ENCODE data around the gene TCF25. TPM values are rescaled to one million over a fixed set of nuclear protein-coding genes. Genes with fewer than 3 reads are reported as not detected.
"Not testable (repeated sequence)": the region's sequence is repeated elsewhere in the genome, so short reads cannot be mapped to it uniquely, and the experiment has no call there.

TCF25 gene
- total RNA-seq, 1 donor from 2014 or later: 194 TPM

DNA sequence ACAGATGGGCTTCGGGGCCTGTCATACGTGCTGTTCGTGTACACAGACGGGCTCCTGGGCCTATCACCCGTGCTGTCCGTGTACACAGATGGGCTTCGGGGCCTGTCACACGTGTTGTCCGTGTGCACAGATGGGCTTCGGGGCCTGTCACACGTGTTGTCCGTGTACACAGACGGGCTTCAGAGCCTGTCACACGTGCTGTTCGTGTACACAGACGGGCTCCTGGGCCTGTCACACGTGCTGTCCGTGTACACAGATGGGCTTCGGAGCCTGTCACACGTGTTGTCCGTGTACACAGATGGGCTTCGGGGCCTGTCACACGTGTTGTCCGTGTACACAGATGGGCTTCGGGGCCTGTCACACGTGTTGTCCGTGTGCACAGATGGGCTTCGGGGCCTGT lies 5.7 kb downstream of the TCF25 start:
- H3K27me3 Mint-ChIP-seq; intact Hi-C loops (cut with micrococcal nuclease): not testable (repeated sequence)
- peaks cover 54% of the 10 kb centered on the region for H3K36me3 Mint-ChIP-seq (ENCODE audit: low read depth)

DNA sequence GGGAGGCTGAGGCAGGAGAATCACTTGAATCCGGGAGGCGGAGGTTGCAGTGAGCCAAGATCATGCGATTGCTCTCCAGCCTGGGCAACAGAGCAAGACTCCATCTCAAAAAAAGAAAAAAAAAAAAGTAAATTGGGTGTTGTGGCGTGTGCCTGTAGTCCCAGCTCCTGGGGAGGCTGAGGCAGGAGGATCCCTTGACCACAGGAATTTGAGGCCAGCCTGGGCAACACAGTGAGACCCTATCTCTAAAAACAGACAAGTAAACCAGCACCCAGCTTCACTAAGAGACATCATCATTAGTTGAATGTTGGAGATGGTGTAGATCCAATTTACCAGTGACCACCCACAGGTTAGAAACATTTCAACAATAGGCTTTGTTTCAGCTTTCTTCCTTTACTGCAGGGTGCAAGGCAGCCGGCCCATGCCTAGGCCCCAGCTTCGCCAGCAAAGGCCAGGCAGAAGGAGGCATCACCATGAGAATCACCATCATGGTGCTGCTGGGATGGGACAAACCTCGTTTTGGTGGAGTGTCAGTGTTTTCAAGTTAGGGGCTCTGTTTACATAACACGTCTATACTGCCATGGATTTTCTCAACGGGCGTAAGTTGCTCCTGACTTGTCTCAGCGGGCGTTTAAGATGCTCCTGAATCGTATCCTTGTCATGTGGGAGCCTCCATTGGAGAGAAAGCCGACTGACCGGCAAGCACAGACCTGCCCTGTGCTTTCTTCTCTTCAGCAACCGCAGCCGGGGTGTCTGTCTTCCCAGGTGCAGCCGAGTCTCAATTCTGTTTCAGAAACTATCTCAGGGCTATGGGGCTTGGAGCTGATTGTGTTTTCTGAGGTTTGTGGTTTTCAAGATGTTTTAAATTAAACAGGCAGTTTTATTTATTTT lies 7.3 kb downstream of the TCF25 start:
- peaks cover 8% of the 10 kb centered on the region for H3K4me1 Mint-ChIP-seq
- no peak overlapping the region for H3K27ac Mint-ChIP-seq
- no peaks in the 10 kb centered on the region for H3K9me3 Mint-ChIP-seq
- intact Hi-C loops (cut with micrococcal nuclease): no loop called here
- DNase-seq: peak; percentile 54
- H3K4me3 Mint-ChIP-seq: no peak overlapping the region
- peaks cover 55% of the 10 kb centered on the region for H3K36me3 Mint-ChIP-seq (ENCODE audit: low read depth)
- H3K27me3 Mint-ChIP-seq: no peaks in the 10 kb centered on the region

More for the DNA sequence above, 5.7 kb downstream of the TCF25 start:
- H3K9me3 Mint-ChIP-seq, H3K4me3 Mint-ChIP-seq, DNase-seq, H3K27ac Mint-ChIP-seq: not testable (repeated sequence)
- H3K4me1 Mint-ChIP-seq: peaks cover 11% of the 10 kb centered on the region

DNA sequence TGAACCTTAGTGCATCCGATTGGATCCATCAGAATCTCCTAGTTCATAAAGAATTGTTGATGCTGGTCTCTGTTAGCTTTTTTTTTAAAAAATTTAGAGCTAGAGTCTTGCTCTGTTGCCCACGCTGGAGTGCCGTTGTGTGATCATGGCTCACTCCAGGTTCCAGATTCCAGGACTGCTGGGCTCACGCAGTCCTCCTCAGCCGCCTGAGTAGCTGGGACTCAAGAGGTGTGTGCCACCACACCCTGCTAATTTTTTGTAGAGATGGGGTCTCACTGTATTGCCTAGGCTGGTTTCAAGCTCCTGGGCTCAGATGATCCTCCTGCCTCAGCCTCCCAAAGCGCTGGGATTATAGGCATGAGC lies 8.0 kb downstream of the TCF25 start:
- intact Hi-C loops (cut with micrococcal nuclease): no loop called here
- Mint-ChIP-seq H3K4me1 (peaks cover 8% of the 10 kb centered on the region), H3K27ac (no peak overlapping the region), H3K4me3 (no peak overlapping the region), H3K27me3 (no peaks in the 10 kb centered on the region), H3K9me3 (no peaks in the 10 kb centered on the region), H3K36me3 (ENCODE audit: low read depth) (peaks cover 55% of the 10 kb centered on the region)
- DNase-seq: no peak

DNA sequence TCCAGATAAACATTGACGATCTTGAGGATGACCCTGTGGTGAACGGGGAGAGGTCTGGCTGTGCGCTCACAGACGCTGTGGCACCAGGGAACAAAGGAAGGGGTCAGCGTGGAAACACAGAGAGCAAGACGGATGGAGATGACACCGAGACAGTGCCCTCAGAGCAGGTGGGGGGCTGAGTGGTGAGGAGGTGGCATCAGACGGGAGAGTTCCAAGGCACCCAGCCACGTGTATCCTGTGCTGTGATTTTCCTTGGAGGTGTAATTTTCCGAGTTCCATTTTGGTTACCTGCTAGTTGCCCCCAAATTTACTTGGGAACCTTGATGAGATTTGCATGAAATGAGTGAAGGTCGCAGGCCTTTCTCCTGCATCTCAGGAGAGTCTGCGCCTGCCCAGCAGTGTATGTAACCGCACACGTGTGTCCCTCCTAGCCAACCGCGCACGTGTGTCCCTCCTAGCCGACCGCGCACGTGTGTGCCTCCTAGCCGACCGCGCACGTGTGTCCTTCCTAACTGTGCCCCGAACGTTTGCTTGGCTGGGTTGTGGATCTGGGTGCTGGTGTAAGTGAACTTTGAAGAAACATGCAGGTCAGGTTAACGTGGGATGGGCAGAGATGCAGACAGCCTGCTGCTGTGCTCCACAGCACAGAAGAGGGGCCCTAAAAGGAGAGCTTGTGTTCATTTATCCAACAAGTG lies 10.1 kb downstream of the TCF25 start:
- intact Hi-C loops (cut with micrococcal nuclease): no loop called here
- Mint-ChIP-seq H3K4me3 (no peak overlapping the region), H3K27ac (no peak overlapping the region), H3K9me3 (no peaks in the 10 kb centered on the region), H3K27me3 (no peaks in the 10 kb centered on the region), H3K4me1 (peaks cover 7% of the 10 kb centered on the region), H3K36me3 (ENCODE audit: low read depth) (peaks cover 60% of the 10 kb centered on the region)
- DNase-seq: no peak

DNA sequence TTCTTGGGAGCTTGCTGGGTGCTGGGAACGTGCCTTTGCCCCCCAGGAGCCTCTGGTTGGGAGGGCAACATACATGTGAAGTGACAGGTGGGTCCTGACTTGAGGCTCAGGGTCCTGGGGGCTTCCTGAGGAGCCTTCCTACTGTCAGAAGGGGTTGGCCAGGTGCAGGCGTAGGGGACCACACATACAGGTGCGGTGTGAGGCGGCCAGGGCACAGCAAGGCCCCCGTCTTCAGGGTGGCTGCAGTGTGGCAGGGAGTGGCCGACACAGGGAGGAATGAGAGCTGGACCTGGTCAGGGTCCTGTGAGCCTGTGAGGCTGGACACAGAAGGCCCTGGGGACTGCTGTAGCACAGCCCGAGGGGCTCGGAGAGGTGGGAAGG lies 10.6 kb downstream of the TCF25 start:
- intact Hi-C loops (cut with micrococcal nuclease): no loop called here
- DNase-seq: no peak
- Mint-ChIP-seq H3K4me1 (peaks cover 7% of the 10 kb centered on the region), H3K27me3 (no peaks in the 10 kb centered on the region), H3K4me3 (no peak overlapping the region), H3K9me3 (no peaks in the 10 kb centered on the region), H3K36me3 (ENCODE audit: low read depth) (peaks cover 57% of the 10 kb centered on the region), H3K27ac (no peak overlapping the region)

DNA sequence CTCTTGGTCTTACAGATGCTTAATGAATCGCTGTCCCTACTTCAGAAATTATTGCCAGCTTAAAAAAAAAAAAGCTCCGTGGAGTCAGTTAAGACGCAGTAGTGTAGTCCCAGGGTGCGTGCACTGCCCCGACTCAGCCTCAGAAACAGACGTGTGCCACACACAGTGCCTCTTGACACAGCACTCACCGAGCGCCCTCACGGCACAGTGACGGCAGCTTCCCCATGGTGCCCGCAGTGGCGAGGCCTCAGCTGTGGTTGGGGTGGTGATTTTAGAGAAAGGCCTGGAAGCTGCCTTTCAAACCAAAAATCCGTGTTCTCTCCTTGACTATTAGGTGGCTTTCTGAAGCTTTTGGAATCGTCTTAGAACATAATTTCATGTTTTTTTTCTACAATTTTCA lies 13.9 kb downstream of the TCF25 start:
- DNase-seq: no peak
- intact Hi-C loops (cut with micrococcal nuclease): no loop called here
- Mint-ChIP-seq H3K27ac (no peak overlapping the region), H3K4me3 (no peak overlapping the region), H3K4me1 (peaks cover 11% of the 10 kb centered on the region), H3K9me3 (no peaks in the 10 kb centered on the region), H3K27me3 (no peaks in the 10 kb centered on the region), H3K36me3 (ENCODE audit: low read depth) (peaks cover 66% of the 10 kb centered on the region)

DNA sequence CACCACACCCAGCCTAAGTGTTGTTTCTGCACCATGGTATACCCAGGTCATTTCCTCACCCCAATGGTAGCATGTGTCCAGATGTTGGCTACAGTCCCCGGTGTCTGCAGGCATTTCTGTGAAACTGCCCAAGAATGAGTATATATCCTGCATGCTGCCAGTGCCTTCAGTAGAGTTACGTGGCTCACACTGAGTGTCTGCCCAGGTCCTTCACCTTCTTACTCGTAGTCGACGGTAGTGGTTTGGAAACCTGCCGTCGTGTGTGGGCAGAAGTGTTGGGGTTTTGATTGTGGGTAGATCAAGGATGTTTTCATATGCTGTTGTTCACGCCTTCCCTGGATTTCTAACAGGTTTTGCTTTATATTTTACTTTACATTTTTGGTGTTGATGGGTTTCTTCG lies 16.8 kb downstream of the TCF25 start:
- H3K27ac Mint-ChIP-seq: peak overlapping the region; percentile 53
- peaks cover 10% of the 10 kb centered on the region for H3K4me1 Mint-ChIP-seq
- intact Hi-C loops (cut with micrococcal nuclease): no loop called here
- no peak for DNase-seq
- no peak overlapping the region for H3K4me3 Mint-ChIP-seq
- no peaks in the 10 kb centered on the region for H3K9me3 Mint-ChIP-seq
- peaks cover 51% of the 10 kb centered on the region for H3K36me3 Mint-ChIP-seq (ENCODE audit: low read depth)
- no peaks in the 10 kb centered on the region for H3K27me3 Mint-ChIP-seq

DNA sequence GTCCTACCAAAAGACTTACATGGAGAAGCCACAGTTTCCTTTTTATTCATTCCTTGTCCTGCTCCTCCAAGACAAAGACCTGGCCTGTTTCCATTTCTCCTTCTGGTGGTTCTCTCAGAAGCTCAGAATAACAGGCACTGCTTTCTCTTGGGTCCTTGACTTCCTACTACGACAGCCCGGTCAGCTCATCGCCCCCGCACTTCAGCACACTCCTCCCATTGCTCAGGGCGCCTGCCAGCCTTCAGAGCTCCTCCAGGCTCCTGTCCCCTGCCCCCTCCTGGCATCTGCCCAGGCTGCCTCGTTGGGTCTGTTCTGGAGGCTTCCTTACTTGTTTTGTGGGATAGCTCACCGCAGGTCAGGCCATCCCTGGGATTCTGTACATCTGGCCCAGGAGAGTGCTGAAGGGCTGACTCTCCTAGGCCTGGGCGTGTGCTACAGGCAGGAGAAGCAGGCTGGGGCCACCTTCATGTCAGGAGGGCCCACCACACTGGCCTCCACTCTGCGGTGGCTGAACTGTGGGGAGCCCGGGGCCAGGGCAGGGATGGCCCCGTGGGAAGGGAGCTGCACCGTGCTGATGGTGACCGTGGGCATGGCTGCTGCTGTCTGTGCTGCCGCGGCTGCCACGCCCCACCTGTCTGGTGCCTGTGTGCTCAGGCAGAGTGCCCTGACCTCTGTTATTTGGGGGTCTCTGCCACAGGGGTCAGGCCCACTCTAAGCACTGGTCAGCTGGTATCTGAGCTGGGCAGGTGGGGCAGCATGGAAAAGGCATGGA lies 17.7 kb downstream of the TCF25 start:
- H3K27me3 Mint-ChIP-seq: no peaks in the 10 kb centered on the region
- H3K4me3 Mint-ChIP-seq: no peak overlapping the region
- DNase-seq: no peak
- H3K4me1 Mint-ChIP-seq: peaks cover 8% of the 10 kb centered on the region
- peaks cover 49% of the 10 kb centered on the region for H3K36me3 Mint-ChIP-seq (ENCODE audit: low read depth)
- peak overlapping the region; percentile 17 for H3K27ac Mint-ChIP-seq
- no peaks in the 10 kb centered on the region for H3K9me3 Mint-ChIP-seq
- intact Hi-C loops (cut with micrococcal nuclease): no loop called here

DNA sequence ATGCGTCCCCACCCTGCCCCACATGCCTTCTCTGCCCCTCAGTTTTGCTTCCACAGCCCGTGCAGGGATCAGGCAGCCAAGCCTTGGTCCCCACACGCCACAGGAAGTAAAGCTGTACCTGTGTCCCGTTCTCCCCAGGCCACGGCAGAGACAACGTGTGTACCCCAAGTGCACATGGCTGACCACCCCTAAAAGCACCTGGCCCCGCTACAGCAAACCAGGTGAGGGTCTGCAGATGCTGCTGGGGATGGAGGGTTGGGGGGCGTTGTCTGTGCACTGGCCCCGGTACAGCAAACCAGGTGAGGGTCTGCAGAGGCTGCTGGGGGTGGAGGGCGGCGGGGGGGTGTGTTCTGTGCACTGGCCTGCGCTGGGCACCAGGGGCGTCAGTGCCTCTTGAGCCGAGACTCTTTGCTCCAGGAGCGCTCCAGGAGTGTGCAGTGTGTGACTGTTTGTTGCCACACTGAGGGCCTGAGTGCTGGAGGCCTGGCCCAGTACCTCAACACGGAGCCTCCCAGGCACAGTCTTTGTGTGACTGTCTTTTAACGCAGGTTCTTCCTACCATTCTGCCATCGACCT lies 18.8 kb downstream of the TCF25 start:
- H3K36me3 Mint-ChIP-seq (ENCODE audit: low read depth): peaks cover 45% of the 10 kb centered on the region
- no peak overlapping the region for H3K27ac Mint-ChIP-seq
- H3K4me3 Mint-ChIP-seq: no peak overlapping the region
- intact Hi-C loops (cut with micrococcal nuclease): no loop called here
- no peaks in the 10 kb centered on the region for H3K9me3 Mint-ChIP-seq
- DNase-seq: no peak
- no peaks in the 10 kb centered on the region for H3K27me3 Mint-ChIP-seq
- H3K4me1 Mint-ChIP-seq: peaks cover 8% of the 10 kb centered on the region

DNA sequence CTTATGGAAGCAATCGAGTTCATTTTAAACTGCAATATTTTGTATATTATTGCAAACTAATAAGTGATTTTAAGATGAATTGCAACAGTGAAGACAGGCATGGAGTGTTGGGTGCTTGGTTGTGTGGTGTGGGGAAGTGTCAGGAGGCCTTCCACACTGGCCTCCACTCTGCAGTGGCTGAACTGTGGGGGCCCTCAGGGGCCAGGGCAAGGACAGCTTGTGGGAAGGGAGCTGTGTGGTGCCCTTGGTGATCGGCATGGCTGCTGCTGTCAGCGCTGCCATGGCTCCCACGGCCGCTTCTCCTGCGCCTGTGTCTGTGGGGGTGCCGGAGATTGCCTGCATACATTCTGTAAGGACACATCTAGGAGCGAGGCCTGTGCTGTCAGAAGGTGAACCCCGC lies 19.2 kb downstream of the TCF25 start:
- Mint-ChIP-seq H3K36me3 (ENCODE audit: low read depth) (peaks cover 44% of the 10 kb centered on the region), H3K27me3 (no peaks in the 10 kb centered on the region), H3K4me1 (peaks cover 8% of the 10 kb centered on the region), H3K9me3 (no peaks in the 10 kb centered on the region), H3K27ac (no peak overlapping the region), H3K4me3 (no peak overlapping the region)
- intact Hi-C loops (cut with micrococcal nuclease): no loop called here
- DNase-seq: no peak

DNA sequence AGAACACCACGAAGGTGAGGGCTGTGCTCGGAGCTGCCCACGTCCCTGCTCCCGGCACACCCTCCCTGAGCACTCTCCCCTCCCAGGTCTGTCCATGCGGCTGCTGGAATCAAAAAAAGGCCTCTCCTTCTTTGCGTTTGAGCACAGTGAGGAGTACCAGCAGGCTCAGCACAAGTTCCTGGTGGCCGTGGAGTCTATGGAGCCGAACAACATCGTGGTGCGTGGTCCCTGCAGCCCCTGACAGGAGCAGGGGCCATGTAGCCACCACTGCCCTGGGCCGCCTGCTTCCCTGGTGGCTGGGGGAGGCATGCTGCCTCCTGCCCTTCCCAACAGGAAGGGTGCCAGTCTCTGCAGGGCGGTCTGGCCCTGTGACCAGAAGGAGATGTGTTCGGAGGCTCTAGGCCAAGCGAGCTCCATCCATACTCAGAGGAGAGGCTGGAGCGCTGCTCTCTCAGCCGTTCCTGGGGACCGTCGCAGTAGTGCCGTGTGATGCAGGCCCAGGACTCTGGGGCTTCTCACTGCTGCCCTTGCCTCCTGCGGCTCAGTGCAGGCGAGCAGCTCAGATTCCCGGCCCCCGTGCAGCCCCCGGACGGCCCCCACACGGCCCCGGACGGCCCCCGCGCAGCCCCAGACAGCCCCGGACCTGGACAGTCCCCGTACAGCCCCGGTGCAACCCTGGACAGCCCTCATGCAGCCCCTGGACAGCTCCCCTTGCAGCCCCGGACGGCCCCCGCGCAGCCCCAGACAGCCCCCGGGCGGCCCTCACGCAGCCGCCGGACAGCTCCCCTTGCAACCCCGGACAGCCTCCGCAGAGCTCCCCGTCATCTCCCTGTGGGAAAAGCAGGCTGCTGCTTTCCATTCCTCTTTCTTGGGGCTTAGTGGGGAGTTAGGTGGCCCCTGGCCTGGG lies 20.5 kb downstream of the TCF25 start:
- DNase-seq: no peak
- Mint-ChIP-seq H3K36me3 (ENCODE audit: low read depth) (peaks cover 44% of the 10 kb centered on the region), H3K4me3 (no peak overlapping the region), H3K9me3 (no peaks in the 10 kb centered on the region), H3K27me3 (no peaks in the 10 kb centered on the region), H3K4me1 (peaks cover 8% of the 10 kb centered on the region), H3K27ac (no peak overlapping the region)
- intact Hi-C loops (cut with micrococcal nuclease): no loop called here

DNA sequence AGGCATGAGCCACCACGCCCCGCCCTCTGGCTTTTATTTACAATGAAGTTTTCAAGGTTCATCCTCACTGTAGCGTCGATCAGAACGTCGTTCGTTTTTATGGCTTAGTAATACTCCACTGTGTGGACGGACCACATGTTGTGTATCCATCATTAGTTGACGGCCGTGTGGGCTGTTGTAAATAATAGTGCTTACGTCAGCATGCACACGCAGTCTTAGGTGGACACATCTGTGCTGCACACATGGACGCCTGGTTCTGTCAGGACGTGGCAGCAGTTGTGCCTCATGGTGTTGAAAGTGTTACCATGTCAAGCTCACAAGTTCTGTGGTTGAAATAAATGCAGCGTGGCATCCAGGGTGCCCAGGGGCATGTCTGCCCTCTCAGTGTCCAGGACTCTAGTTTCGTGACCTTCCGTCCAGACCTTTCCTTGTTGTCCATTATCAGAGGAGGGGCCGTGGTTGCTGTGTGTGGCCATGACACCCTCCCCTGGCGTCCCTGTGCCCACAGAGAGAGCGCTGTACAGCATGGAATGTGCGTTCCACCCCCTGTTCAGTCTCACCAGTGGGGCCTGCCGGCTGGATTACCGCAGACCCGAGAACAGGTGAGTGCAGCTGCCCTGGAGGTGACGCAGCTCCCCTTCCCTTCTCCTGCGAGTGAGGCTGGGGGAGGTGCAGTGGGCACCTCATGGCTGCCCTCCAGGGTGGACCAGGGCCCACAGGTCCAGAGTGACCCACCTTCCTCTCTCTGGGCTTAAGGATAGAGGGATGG lies 22.3 kb downstream of the TCF25 start:
- intact Hi-C loops (cut with micrococcal nuclease): no loop called here
- no peak for DNase-seq
- H3K27ac Mint-ChIP-seq: no peak overlapping the region
- peaks cover 3% of the 10 kb centered on the region for H3K4me1 Mint-ChIP-seq
- H3K4me3 Mint-ChIP-seq: no peak overlapping the region
- H3K9me3 Mint-ChIP-seq: no peaks in the 10 kb centered on the region
- H3K27me3 Mint-ChIP-seq: no peaks in the 10 kb centered on the region
- H3K36me3 Mint-ChIP-seq (ENCODE audit: low read depth): peaks cover 51% of the 10 kb centered on the region

Measured in activated CD4-positive, alpha-beta T cell treated with anti-CD3 and anti-CD28 coated beads, Interleukin-2, amount 10 ng/mL, durations not matched to agents 24 days and 14 days (primary cell).